DOHH2 (cell line): ENCODE data around the gene FOXN3.

Experiments
- H3F3A ChIP-seq: fragments of 200-600 bp; sonication (generic), shearing (Covaris generic); 2 replicates; pipeline ENCODE4 v1.6.0; 2016; ENCODE audit warnings: antibody characterized with exemption, mild to moderate bottlenecking; ENCODE audit not compliant: control insufficient read depth, insufficient read depth
- H3K27ac ChIP-seq: fragments of 200-600 bp; sonication (generic); 2 replicates; pipeline ENCODE4 v1.5.1; 2014; ENCODE audit warnings: low read depth, mild to moderate bottlenecking, low read length, moderate library complexity
- H3K27me3 ChIP-seq: fragments of 200-600 bp; sonication (generic); 2 replicates; pipeline ENCODE4 v1.6.1; 2014; ENCODE audit warnings: mild to moderate bottlenecking, low read length, mixed read lengths; ENCODE audit not compliant: control insufficient read depth
- H3K36me3 ChIP-seq: fragments of 200-600 bp; sonication (generic); 2 replicates; pipeline ENCODE4 v1.6.1; 2014; ENCODE audit warnings: mild to moderate bottlenecking, low read length, moderate library complexity, mixed read lengths; ENCODE audit not compliant: control insufficient read depth
- H3K4me1 ChIP-seq: fragments of 200-600 bp; sonication (generic); 2 replicates; pipeline ENCODE4 v1.6.1; 2014; ENCODE audit warnings: mild to moderate bottlenecking, low read length, mixed read lengths; ENCODE audit not compliant: control insufficient read depth
- H3K4me2 ChIP-seq: fragments of 200-600 bp; sonication (generic); 2 replicates; pipeline ENCODE4 v1.6.0; 2014; ENCODE audit warnings: mild to moderate bottlenecking, low read length, moderate library complexity
- H3K4me3 ChIP-seq: fragments of 200-600 bp; sonication (generic); 2 replicates; pipeline ENCODE4 v1.5.1; 2014; ENCODE audit warnings: mild to moderate bottlenecking, low read length, mixed read lengths
- H3K79me2 ChIP-seq: fragments of 200-600 bp; sonication (generic); 2 replicates; pipeline ENCODE4 v1.6.1; 2014; ENCODE audit warnings: mild to moderate bottlenecking, low read length, mixed read lengths; ENCODE audit not compliant: control insufficient read depth
- H3K9me2 ChIP-seq: fragments of 200-600 bp; sonication (generic); replicated peaks from 2 replicates; pipeline ENCODE4 v1.6.1; 2014; ENCODE audit warnings: mild to moderate bottlenecking, low read length, mixed read lengths; ENCODE audit not compliant: control insufficient read depth
- H3K9me3 ChIP-seq: fragments of 200-600 bp; sonication (generic); 2 replicates; pipeline ENCODE4 v1.6.1; 2014; ENCODE audit warnings: antibody characterized with exemption, low read length, mixed read lengths; ENCODE audit not compliant: control insufficient read depth, insufficient read depth
- H4K20me1 ChIP-seq: fragments of 200-600 bp; sonication (generic); 2 replicates; pipeline ENCODE4 v1.6.0; 2014; ENCODE audit warnings: low read depth, mild to moderate bottlenecking, antibody characterized with exemption, low read length, moderate library complexity; ENCODE audit not compliant: control insufficient read depth, insufficient read depth
- EZH2phosphoT487 ChIP-seq: fragments of 200-600 bp; sonication (generic); IDR thresholded peaks from 2 replicates; pipeline ENCODE4 v1.6.1; 2017; ENCODE audit warnings: borderline replicate concordance, mild to moderate bottlenecking, antibody characterized with exemption, low read length, moderate library complexity, mixed read lengths
- TF ChIP-seq, protein P1 (sequence below): fragments of 200-600 bp; sonication (generic); IDR thresholded peaks from one replicate; pipeline ENCODE4 v1.5.1; 2014; ENCODE audit warnings: antibody characterized with exemption, mild to moderate bottlenecking, low read depth, low read length; ENCODE audit not compliant: poor library complexity, severe bottlenecking

Gene FOXN3

DNA sequence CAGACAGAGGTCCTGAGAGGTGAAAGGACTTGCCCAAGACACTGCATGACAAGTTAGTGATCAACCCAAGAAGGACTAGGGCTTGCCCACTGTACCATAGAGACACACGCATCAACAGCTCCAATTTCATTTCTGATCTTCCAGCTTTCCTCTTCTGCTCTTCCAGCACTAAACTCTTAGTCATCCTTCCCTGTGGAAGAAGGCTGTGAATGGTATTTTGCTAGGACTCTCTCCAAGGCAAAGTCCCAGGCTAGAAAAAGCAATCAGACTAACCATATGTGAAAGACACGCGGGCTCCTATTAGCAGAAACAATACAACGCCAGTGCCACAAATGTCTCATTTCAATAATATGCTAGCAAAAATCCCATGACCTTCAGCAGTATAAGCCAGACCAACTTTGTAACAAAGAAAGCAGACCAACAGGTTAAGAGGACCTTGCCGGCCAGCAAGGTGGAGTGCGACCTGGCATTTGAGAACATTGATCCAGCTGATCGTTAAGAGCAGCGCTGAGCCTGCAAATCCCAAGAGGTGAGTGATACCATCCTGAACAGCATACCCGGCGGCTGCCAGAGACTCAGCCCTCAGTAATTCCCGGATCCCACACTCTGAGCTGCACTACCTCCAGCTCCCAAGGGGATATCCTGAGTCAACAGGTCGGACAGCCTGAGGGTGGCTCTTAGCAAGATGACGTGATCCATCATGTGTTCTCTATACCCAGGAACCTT, 132.5 kb downstream of the FOXN3 start:
- no peaks in the 10 kb centered on the region for H3K9me3 ChIP-seq
- H3K27ac ChIP-seq = no peak overlapping the region
- no peaks in the 10 kb centered on the region for H3K4me1 ChIP-seq
- no peaks in the 10 kb centered on the region for H3K36me3 ChIP-seq
- H3K4me3 ChIP-seq = no peak overlapping the region
- no peaks in the 10 kb centered on the region for H3K9me2 ChIP-seq
- TF ChIP-seq, protein P1, sequence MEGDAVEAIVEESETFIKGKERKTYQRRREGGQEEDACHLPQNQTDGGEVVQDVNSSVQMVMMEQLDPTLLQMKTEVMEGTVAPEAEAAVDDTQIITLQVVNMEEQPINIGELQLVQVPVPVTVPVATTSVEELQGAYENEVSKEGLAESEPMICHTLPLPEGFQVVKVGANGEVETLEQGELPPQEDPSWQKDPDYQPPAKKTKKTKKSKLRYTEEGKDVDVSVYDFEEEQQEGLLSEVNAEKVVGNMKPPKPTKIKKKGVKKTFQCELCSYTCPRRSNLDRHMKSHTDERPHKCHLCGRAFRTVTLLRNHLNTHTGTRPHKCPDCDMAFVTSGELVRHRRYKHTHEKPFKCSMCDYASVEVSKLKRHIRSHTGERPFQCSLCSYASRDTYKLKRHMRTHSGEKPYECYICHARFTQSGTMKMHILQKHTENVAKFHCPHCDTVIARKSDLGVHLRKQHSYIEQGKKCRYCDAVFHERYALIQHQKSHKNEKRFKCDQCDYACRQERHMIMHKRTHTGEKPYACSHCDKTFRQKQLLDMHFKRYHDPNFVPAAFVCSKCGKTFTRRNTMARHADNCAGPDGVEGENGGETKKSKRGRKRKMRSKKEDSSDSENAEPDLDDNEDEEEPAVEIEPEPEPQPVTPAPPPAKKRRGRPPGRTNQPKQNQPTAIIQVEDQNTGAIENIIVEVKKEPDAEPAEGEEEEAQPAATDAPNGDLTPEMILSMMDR = no peak
- no peaks in the 10 kb centered on the region for H3F3A ChIP-seq
- no peak overlapping the region for H3K4me2 ChIP-seq
- no peaks in the 10 kb centered on the region for H3K27me3 ChIP-seq
- H3K79me2 ChIP-seq = no peaks in the 10 kb centered on the region
- no peaks in the 10 kb centered on the region for H4K20me1 ChIP-seq

- Histone ChIP-seq H3K27ac (no peak overlapping the region), H3K4me2 (no peak overlapping the region), H3K4me1 (no peaks in the 10 kb centered on the region), H3K79me2 (no peaks in the 10 kb centered on the region), H3K9me3 (no peaks in the 10 kb centered on the region), H3K9me2 (no peaks in the 10 kb centered on the region), H3K36me3 (no peaks in the 10 kb centered on the region), H4K20me1 (no peaks in the 10 kb centered on the region), H3F3A (no peaks in the 10 kb centered on the region), H3K4me3 (no peak overlapping the region), H3K27me3 (no peaks in the 10 kb centered on the region)
- TF ChIP-seq, protein P1 = no peak
- no peak for TF ChIP-seq EZH2phosphoT487
Measured at GRCh38 chr14:89283327-89284060, 133.5 kb downstream of the FOXN3 start.

- no peaks in the 10 kb centered on the region for H3K9me3 ChIP-seq
- H3K27ac ChIP-seq = no peak overlapping the region
- H3K79me2 ChIP-seq = no peaks in the 10 kb centered on the region
- H3K4me2 ChIP-seq = no peak overlapping the region
- no peaks in the 10 kb centered on the region for H3K9me2 ChIP-seq
- no peaks in the 10 kb centered on the region for H3K27me3 ChIP-seq
- H3K36me3 ChIP-seq = no peaks in the 10 kb centered on the region
- no peak overlapping the region for H3K4me3 ChIP-seq
- no peaks in the 10 kb centered on the region for H3F3A ChIP-seq
- H4K20me1 ChIP-seq = no peaks in the 10 kb centered on the region
- H3K4me1 ChIP-seq = no peaks in the 10 kb centered on the region
- no peak for TF ChIP-seq EZH2phosphoT487
- TF ChIP-seq, protein P1 = no peak
Measured at GRCh38 chr14:89282191-89282590, 134.8 kb downstream of the FOXN3 start.
